Right atrium auricular region (tissue), 2 donors: ENCODE data around the gene DZIP1. TPM values are rescaled to one million over a fixed set of nuclear protein-coding genes. Genes with fewer than 3 reads are reported as not detected.
"Not testable (repeated sequence)": the region's sequence is repeated elsewhere in the genome, so short reads cannot be mapped to it uniquely, and the experiment has no call there.

Experiments used
- DNase-seq: peaks from one replicate; pipeline ENCODE4 v3.0.0-alpha.2; 2019; ENCODE audit warnings: low spot score
- H3K27ac ChIP-seq, 2 donors: fragments of 200-600 bp; sonication (generic); 1 replicate in 1 of 2; 2 replicates in 1 of 2; pipeline ENCODE4 v1.5.1; 2016 to 2019
- H3K27me3 ChIP-seq, 2 donors: fragments of 200-600 bp; sonication (generic); one replicate each; pipeline versions ENCODE4 v1.5.1 to v1.6.0; 2017 to 2019
- H3K36me3 ChIP-seq: fragments of 200-600 bp; sonication (generic); one replicate; pipeline ENCODE4 v1.5.1; 2016
- H3K4me1 ChIP-seq, 2 donors: fragments of 200-600 bp; sonication (generic); one replicate each; pipeline versions ENCODE4 v1.5.1 to v1.6.0; 2017 to 2019
- H3K4me3 ChIP-seq, 2 donors: fragments of 200-600 bp; sonication (generic); 1 replicate in 1 of 2; 2 replicates in 1 of 2; pipeline ENCODE4 v1.5.1; 2017 to 2019; ENCODE audit warnings: mild to moderate bottlenecking in 1 of 2, moderate library complexity in 1 of 2
- H3K9me3 ChIP-seq, 2 donors: fragments of 200-600 bp; sonication (generic); one replicate each; pipeline ENCODE4 v1.5.1; 2019
- CTCF ChIP-seq, 2 donors: fragments of 200-600 bp; sonication (generic); IDR thresholded peaks; one replicate each; pipeline ENCODE4 v1.5.1; 2019; ENCODE audit warnings: antibody characterized with exemption in 2 of 2
- total RNA-seq, 2 donors: library from RNA; depleted of rRNA; stranded (reverse); fragments of >200 nt; gene quantifications; one replicate each; pipeline ENCODE4 v1.1.0, GENCODE V29; 2016

The DZIP1 gene
- total RNA-seq, 2 donors from 2014 or later: 3.9 to 4.9 TPM

- Histone ChIP-seq H3K27me3 (no peaks in the 10 kb centered on the region), H3K9me3 (no peaks in the 10 kb centered on the region), H3K36me3 (no peaks in the 10 kb centered on the region), H3K27ac (no peak overlapping the region), H3K4me1 (no peaks in the 10 kb centered on the region), H3K4me3 (no peak overlapping the region)
- no peak for TF ChIP-seq CTCF (IDR thresholded peaks at IDR 0.05)
- DNase-seq: no peak
These were observed 71.3 kb downstream of the DZIP1 start for GRCh38 chr13:95573221-95573620.

GRCh38 chr13:95571941-95572340 is 72.6 kb downstream of the DZIP1 start:
- H3K27ac ChIP-seq: no peak overlapping the region
- no peak for TF ChIP-seq CTCF (IDR thresholded peaks at IDR 0.05)
- DNase-seq: no peak

GRCh38 chr13:95570016-95570415 is 74.5 kb downstream of the DZIP1 start:
- TF ChIP-seq CTCF (IDR thresholded peaks at IDR 0.05): no peak
- H3K36me3 ChIP-seq: no peaks in the 10 kb centered on the region
- DNase-seq: no peak
- H3K27ac ChIP-seq: no peak overlapping the region
- H3K4me3 ChIP-seq: no peak overlapping the region
- H3K27me3 ChIP-seq: no peaks in the 10 kb centered on the region
- H3K4me1 ChIP-seq: no peaks in the 10 kb centered on the region
- H3K9me3 ChIP-seq: no peaks in the 10 kb centered on the region

More at GRCh38 chr13:95571941-95572340, 72.6 kb downstream of the DZIP1 start:
- no peak overlapping the region for H3K4me3 ChIP-seq
- no peaks in the 10 kb centered on the region for H3K27me3 ChIP-seq
- no peaks in the 10 kb centered on the region for H3K9me3 ChIP-seq
- no peaks in the 10 kb centered on the region for H3K4me1 ChIP-seq
- H3K36me3 ChIP-seq: no peaks in the 10 kb centered on the region

GRCh38 chr13:95568131-95568530 is 76.4 kb downstream of the DZIP1 start:
- no peak for DNase-seq
- Histone ChIP-seq H3K4me3 (no peak overlapping the region), H3K27ac (no peak overlapping the region), H3K27me3 (no peaks in the 10 kb centered on the region), H3K9me3 (no peaks in the 10 kb centered on the region), H3K4me1 (no peaks in the 10 kb centered on the region), H3K36me3 (no peaks in the 10 kb centered on the region)
- TF ChIP-seq CTCF (IDR thresholded peaks at IDR 0.05): no peak

- not testable (repeated sequence) for H3K9me3 ChIP-seq, H3K4me3 ChIP-seq, H3K27ac ChIP-seq, H3K36me3 ChIP-seq, H3K27me3 ChIP-seq, H3K4me1 ChIP-seq, DNase-seq
These were observed 78.7 kb downstream of the DZIP1 start for GRCh38 chr13:95565758-95566157.

- Histone ChIP-seq H3K36me3 (no peaks in the 10 kb centered on the region), H3K27ac (no peak overlapping the region), H3K27me3 (no peaks in the 10 kb centered on the region), H3K4me3 (no peak overlapping the region), H3K9me3 (no peaks in the 10 kb centered on the region), H3K4me1 (no peaks in the 10 kb centered on the region)
- no peak for TF ChIP-seq CTCF (IDR thresholded peaks at IDR 0.05)
- no peak for DNase-seq
These were observed 79.7 kb downstream of the DZIP1 start for GRCh38 chr13:95564733-95565291.
